ENCODE results near the gene SLC25A17. TPM values are rescaled to one million over a fixed set of nuclear protein-coding genes. Genes with fewer than 3 reads are reported as not detected.
"Not testable (repeated sequence)": the region's sequence is repeated elsewhere in the genome, so short reads cannot be mapped to it uniquely, and the experiment has no call there.

Gene SLC25A17
- total RNA-seq, 2 donors from 2014 or later: 9.2 to 14.9 TPM

GRCh38 chr22:40782521-40782920 lies 36.6 kb downstream of the SLC25A17 start:
- Histone ChIP-seq H3K9ac (ENCODE audit: low read depth in 2 of 2, low read length in 2 of 2) (no peak overlapping the region), H3K4me1 (no peaks in the 10 kb centered on the region), H3K4me3 (no peak overlapping the region), H3K27ac (no peak overlapping the region), H3K9me3 (no peaks in the 10 kb centered on the region), H3K36me3 (no peaks in the 10 kb centered on the region), H3K27me3 (no peaks in the 10 kb centered on the region)
- intact Hi-C loops (cut with DNase I): no loop called here
- no peak for DNase-seq
- no peak for TF ChIP-seq CTCF (IDR thresholded peaks at IDR 0.05)

GRCh38 chr22:40781749-40782148 lies 37.4 kb downstream of the SLC25A17 start:
- H3K4me1 ChIP-seq; intact Hi-C loops (cut with DNase I); DNase-seq; H3K9me3 ChIP-seq; H3K36me3 ChIP-seq; H3K27ac ChIP-seq; H3K4me3 ChIP-seq; H3K9ac ChIP-seq (ENCODE audit: low read depth in 2 of 2, low read length in 2 of 2); H3K27me3 ChIP-seq: not testable (repeated sequence)

- Histone ChIP-seq H3K4me3 (no peak overlapping the region), H3K9me3 (no peaks in the 10 kb centered on the region), H3K9ac (ENCODE audit: low read depth in 2 of 2, low read length in 2 of 2) (no peak overlapping the region), H3K4me1 (no peaks in the 10 kb centered on the region), H3K36me3 (peaks cover 3% of the 10 kb centered on the region), H3K27ac (no peak overlapping the region), H3K27me3 (no peaks in the 10 kb centered on the region)
- no peak for TF ChIP-seq CTCF (IDR thresholded peaks at IDR 0.05)
- intact Hi-C loops (cut with DNase I): no loop called here
- DNase-seq: no peak
Measured at GRCh38 chr22:40769761-40770160, 49.4 kb downstream of the SLC25A17 start.

- Histone ChIP-seq H3K4me1 (no peaks in the 10 kb centered on the region), H3K9me3 (no peaks in the 10 kb centered on the region), H3K4me3 (no peak overlapping the region), H3K27ac (no peak overlapping the region), H3K27me3 (no peaks in the 10 kb centered on the region), H3K36me3 (peaks cover 3% of the 10 kb centered on the region), H3K9ac (ENCODE audit: low read depth in 2 of 2, low read length in 2 of 2) (no peak overlapping the region)
- DNase-seq: no peak
- intact Hi-C loops (cut with DNase I): no loop called here
- no peak for TF ChIP-seq CTCF (IDR thresholded peaks at IDR 0.05)
Measured at GRCh38 chr22:40768206-40768605, 50.9 kb downstream of the SLC25A17 start.

- intact Hi-C loops (cut with DNase I): no loop called here
- no peak for DNase-seq
- H3K9ac ChIP-seq (ENCODE audit: low read depth in 2 of 2, low read length in 2 of 2): no peak overlapping the region
- TF ChIP-seq CTCF (IDR thresholded peaks at IDR 0.05): no peak
- H3K4me3 ChIP-seq: no peak overlapping the region
- peaks cover 3% of the 10 kb centered on the region for H3K36me3 ChIP-seq
- H3K4me1 ChIP-seq: no peaks in the 10 kb centered on the region
- H3K27ac ChIP-seq: no peak overlapping the region
- H3K9me3 ChIP-seq: no peaks in the 10 kb centered on the region
- no peaks in the 10 kb centered on the region for H3K27me3 ChIP-seq
Measured at GRCh38 chr22:40766956-40767355, 52.2 kb downstream of the SLC25A17 start.

GRCh38 chr22:40764763-40765441 lies 54.2 kb downstream of the SLC25A17 start:
- Histone ChIP-seq H3K27me3 (no peaks in the 10 kb centered on the region), H3K4me3 (no peak overlapping the region), H3K9ac (ENCODE audit: low read depth in 2 of 2, low read length in 2 of 2) (no peak overlapping the region), H3K9me3 (no peaks in the 10 kb centered on the region), H3K36me3 (no peaks in the 10 kb centered on the region), H3K4me1 (no peaks in the 10 kb centered on the region), H3K27ac (no peak overlapping the region)
- no peak for TF ChIP-seq CTCF (IDR thresholded peaks at IDR 0.05)
- DNase-seq: no peak
- intact Hi-C loops (cut with DNase I): no loop called here

All from colonic mucosa (tissue), 4 donors.